ENCODE measurements around the gene CASP9. TPM values are rescaled to one million over a fixed set of nuclear protein-coding genes. Genes with fewer than 3 reads are reported as not detected.

CASP9 gene
- total and polyA plus RNA-seq, 2 of the 13 experiments (the other 11 are each of a cell fraction or from before 2014, with no cell fraction given): 8.5 to 11.5 TPM

- TF ChIP-seq ZNF318 (CRISPR knock-in tag; IDR thresholded peaks at IDR 0.05) (0 out of 2 replicates have a peak, but pooled peaks have one; percentile 32), ZBTB40 (IDR thresholded peaks at IDR 0.05) (no peak), ZBTB40 (CRISPR knock-in tag; IDR thresholded peaks at IDR 0.05) (peak; percentile 65; the same call in 1 of the 2 replicates), ZBTB33 (CRISPR knock-in tag; IDR thresholded peaks at IDR 0.05) (peak; percentile 51; the same call in 1 of the 2 replicates), ZNF713 (CRISPR knock-in tag; IDR thresholded peaks at IDR 0.05) (no peak), NR2F6 (IDR thresholded peaks at IDR 0.05) (peak; percentile 48; the same call in 1 of the 2 replicates), NR2F6 (CRISPR knock-in tag; IDR thresholded peaks at IDR 0.05) (peak; percentile 44; the same call in 1 of the 2 replicates)
Observed at GRCh38 chr1:15526490-15527339, 2.7 kb upstream of the CASP9 start, which contains the start of gene DNAJC16 (continued).

Measured in HepG2 (cell line).